ENCODE measurements around the gene PPP2R5C. TPM values are rescaled to one million over a fixed set of nuclear protein-coding genes. Genes with fewer than 3 reads are reported as not detected.

Gene PPP2R5C
- total RNA-seq, 1 experiment from 2014 or later, result 80.3 TPM

- TF ChIP-seq, protein P1, sequence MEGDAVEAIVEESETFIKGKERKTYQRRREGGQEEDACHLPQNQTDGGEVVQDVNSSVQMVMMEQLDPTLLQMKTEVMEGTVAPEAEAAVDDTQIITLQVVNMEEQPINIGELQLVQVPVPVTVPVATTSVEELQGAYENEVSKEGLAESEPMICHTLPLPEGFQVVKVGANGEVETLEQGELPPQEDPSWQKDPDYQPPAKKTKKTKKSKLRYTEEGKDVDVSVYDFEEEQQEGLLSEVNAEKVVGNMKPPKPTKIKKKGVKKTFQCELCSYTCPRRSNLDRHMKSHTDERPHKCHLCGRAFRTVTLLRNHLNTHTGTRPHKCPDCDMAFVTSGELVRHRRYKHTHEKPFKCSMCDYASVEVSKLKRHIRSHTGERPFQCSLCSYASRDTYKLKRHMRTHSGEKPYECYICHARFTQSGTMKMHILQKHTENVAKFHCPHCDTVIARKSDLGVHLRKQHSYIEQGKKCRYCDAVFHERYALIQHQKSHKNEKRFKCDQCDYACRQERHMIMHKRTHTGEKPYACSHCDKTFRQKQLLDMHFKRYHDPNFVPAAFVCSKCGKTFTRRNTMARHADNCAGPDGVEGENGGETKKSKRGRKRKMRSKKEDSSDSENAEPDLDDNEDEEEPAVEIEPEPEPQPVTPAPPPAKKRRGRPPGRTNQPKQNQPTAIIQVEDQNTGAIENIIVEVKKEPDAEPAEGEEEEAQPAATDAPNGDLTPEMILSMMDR (IDR thresholded peaks at IDR 0.05), result no peak
- no peak for TF ChIP-seq SIN3A (IDR thresholded peaks at IDR 0.05; ENCODE audit: borderline replicate concordance, insufficient read depth, low read depth, low read length)
- no peak for TF ChIP-seq POLR2AphosphoS5 (IDR thresholded peaks at IDR 0.05; ENCODE audit: low read depth, low read length)
- H3K4me1 ChIP-seq (ENCODE audit: control insufficient read depth, insufficient read depth, low read length), result no peaks in the 10 kb centered on the region
- H3K4me3 ChIP-seq (ENCODE audit: low read depth in 2 of 2, low read length in 2 of 2), result no peak overlapping the region
- in situ Hi-C loops (cut with HindIII; ENCODE audit: low pct_unique_long_range_greater_than_20kb, low sequenced_read_pairs) (no loop called here), intact Hi-C loops (cut with micrococcal nuclease; ENCODE audit: unreplicated experiment) (no loop called here)
- H3K9me3 ChIP-seq (ENCODE audit: control insufficient read depth, insufficient read depth, low read depth, low read length), result no peaks in the 10 kb centered on the region
- no peak for ATAC-seq
- CTCF ChIA-PET, result no interaction called here
- BruUV-seq (replicated peaks), result no TSS peak
- DNase-seq (ENCODE audit: low read depth, low spot score), result no peak
- no peaks in the 10 kb centered on the region for H3K27me3 ChIP-seq (ENCODE audit: control insufficient read depth, insufficient read depth, low read length)
- POLR2A ChIA-PET, result interaction anchor here (0.6 kb wide), 1 partner anchor 15 kb away, joined by 3 read pairs; no protein-coding TSS in a partner anchor
- H3K27ac ChIP-seq (ENCODE audit: low read length), result no peak overlapping the region
- H3K36me3 ChIP-seq (ENCODE audit: control insufficient read depth, insufficient read depth, low read length), result no peaks in the 10 kb centered on the region
Observed at GRCh38 chr14:101825797-101826196, 64.3 kb downstream of the PPP2R5C start.

DNA sequence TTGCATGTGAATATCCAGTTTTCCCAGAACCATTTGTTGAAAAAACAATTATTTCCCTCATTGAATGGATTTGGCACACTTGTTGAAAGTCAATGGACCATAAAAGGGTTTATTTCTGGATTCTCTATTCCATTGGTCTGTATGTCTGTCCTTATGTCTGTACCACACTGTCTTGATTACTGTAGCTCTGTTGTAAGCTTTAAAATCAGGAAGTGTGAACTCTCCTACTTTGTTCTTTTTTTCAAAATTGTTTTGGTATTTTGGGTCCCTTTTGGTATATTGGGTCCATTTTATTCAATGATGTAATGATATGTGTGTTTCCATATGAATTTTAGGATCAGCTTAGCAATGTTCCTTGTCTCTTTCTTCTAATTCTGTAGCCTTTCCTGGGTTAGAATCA lies 64.8 kb downstream of the PPP2R5C start:
- ChIA-PET POLR2A (interaction anchor here (0.7 kb wide), 1 partner anchor 627 kb away, joined by 17 read pairs; no protein-coding TSS in a partner anchor), CTCF (interaction anchor here (0.9 kb wide), 1 partner anchor 10 kb away, joined by 6 read pairs; no protein-coding TSS in a partner anchor)
- in situ Hi-C loops (cut with HindIII; ENCODE audit: low pct_unique_long_range_greater_than_20kb, low sequenced_read_pairs), result no loop called here
- ATAC-seq (no peak), DNase-seq (ENCODE audit: low read depth, low spot score) (no peak)
- Histone ChIP-seq H3K27me3 (ENCODE audit: control insufficient read depth, insufficient read depth, low read length) (no peaks in the 10 kb centered on the region), H3K4me1 (ENCODE audit: control insufficient read depth, insufficient read depth, low read length) (no peaks in the 10 kb centered on the region), H3K36me3 (ENCODE audit: control insufficient read depth, insufficient read depth, low read length) (no peaks in the 10 kb centered on the region), H3K4me3 (ENCODE audit: low read depth in 2 of 2, low read length in 2 of 2) (no peak overlapping the region), H3K9me3 (ENCODE audit: control insufficient read depth, insufficient read depth, low read depth, low read length) (no peaks in the 10 kb centered on the region), H3K27ac (ENCODE audit: low read length) (no peak overlapping the region)
- intact Hi-C loops (cut with micrococcal nuclease; ENCODE audit: unreplicated experiment), result no loop called here
- no peak for TF ChIP-seq TCF7L2 (IDR thresholded peaks at IDR 0.05; ENCODE audit: low read depth, low read length)
- no peak for TF ChIP-seq POLR2AphosphoS5 (IDR thresholded peaks at IDR 0.05; ENCODE audit: low read depth, low read length)
- TF ChIP-seq, protein P1 (IDR thresholded peaks at IDR 0.05), result no peak
- no peak for TF ChIP-seq REST (IDR thresholded peaks at IDR 0.05; ENCODE audit: insufficient read depth in 1 of 2, low read depth in 2 of 2, low read length in 1 of 2)
- no peak for TF ChIP-seq SIN3A (IDR thresholded peaks at IDR 0.05; ENCODE audit: borderline replicate concordance, insufficient read depth, low read depth, low read length)
- BruUV-seq (replicated peaks), result no TSS peak
